ENCODE data around the gene TREM1.
"Not testable (repeated sequence)": the region's sequence is repeated elsewhere in the genome, so short reads cannot be mapped to it uniquely, and the experiment has no call there.

Gene TREM1

GRCh38 chr6:41286544-41287346 lies at the start of gene TREM1:
TSS of gene TREM1 (minus strand) at chr6:41286682. CDS start at chr6:41286655, 27 bp downstream.
- DNase-seq: no peak

GRCh38 chr6:41335943-41336342 lies 49.5 kb upstream of the TREM1 start:
- DNase-seq: no peak

GRCh38 chr6:41335296-41335695 lies 48.8 kb upstream of the TREM1 start, which contains the start of gene NCR2:
TSS of gene NCR2 (plus strand) at chr6:41335608. CDS start at chr6:41335877, 269 bp downstream.
- DNase-seq: no peak

GRCh38 chr6:41334482-41335040 lies 48.1 kb upstream of the TREM1 start:
- no peak for DNase-seq

- no peak for DNase-seq
Measured at GRCh38 chr6:41332842-41333736, 46.6 kb upstream of the TREM1 start.

- no peak for DNase-seq
Measured at GRCh38 chr6:41332241-41332640, 45.8 kb upstream of the TREM1 start.

- DNase-seq: no peak
Measured at GRCh38 chr6:41331401-41332150, 45.1 kb upstream of the TREM1 start.

- DNase-seq: no peak
Measured at GRCh38 chr6:41327177-41327576, 40.7 kb upstream of the TREM1 start.

GRCh38 chr6:41326092-41326491 lies 39.6 kb upstream of the TREM1 start:
- no peak for DNase-seq

GRCh38 chr6:41325446-41326066 lies 39.1 kb upstream of the TREM1 start:
- no peak for DNase-seq

GRCh38 chr6:41321183-41321582 lies 34.7 kb upstream of the TREM1 start:
- DNase-seq: no peak

- peak; percentile 82 for DNase-seq
Measured at GRCh38 chr6:41318654-41319565, 32.4 kb upstream of the TREM1 start.

GRCh38 chr6:41318261-41318653 lies 31.8 kb upstream of the TREM1 start:
- no peak for DNase-seq

- no peak for DNase-seq
Measured at GRCh38 chr6:41315943-41316620, 29.6 kb upstream of the TREM1 start.

GRCh38 chr6:41315203-41315602 lies 28.7 kb upstream of the TREM1 start:
- no peak for DNase-seq

- peak; percentile 36 for DNase-seq
Measured at GRCh38 chr6:41306187-41306854, 19.8 kb upstream of the TREM1 start.

- no peak for DNase-seq
Measured at GRCh38 chr6:41302638-41303037, 16.2 kb upstream of the TREM1 start.

GRCh38 chr6:41298785-41299502 lies 12.5 kb upstream of the TREM1 start:
- no peak for DNase-seq

- DNase-seq: not testable (repeated sequence)
Measured at GRCh38 chr6:41297248-41297647, 10.8 kb upstream of the TREM1 start.

Data from activated naive CD4-positive, alpha-beta T cell treated with Interleukin-2 at 50 U/mL for 16 hours (primary cell).